ENCODE measurements around the gene DDX52. TPM values are rescaled to one million over a fixed set of nuclear protein-coding genes. Genes with fewer than 3 reads are reported as not detected.

The DDX52 gene
- total RNA-seq, 1 experiment from 2014 or later: 27.7 TPM

- peak within 1 kb of the TSS; percentile 90 for H3K27ac ChIP-seq (ENCODE audit: low read depth, low read length, poor library complexity, severe bottlenecking)
- ChIA-PET POLR2A (ENCODE audit: low non-redundant PET) (no interaction called here), CTCF (no interaction called here)
Observed at GRCh38 chr17:37609170-37610040, 33.8 kb downstream of the DDX52 start, which contains the start of gene SYNRG. Gene SYNRG (minus strand): TSS chr17:37609418. CDS start chr17:37609355, 63 bp downstream.

DNA sequence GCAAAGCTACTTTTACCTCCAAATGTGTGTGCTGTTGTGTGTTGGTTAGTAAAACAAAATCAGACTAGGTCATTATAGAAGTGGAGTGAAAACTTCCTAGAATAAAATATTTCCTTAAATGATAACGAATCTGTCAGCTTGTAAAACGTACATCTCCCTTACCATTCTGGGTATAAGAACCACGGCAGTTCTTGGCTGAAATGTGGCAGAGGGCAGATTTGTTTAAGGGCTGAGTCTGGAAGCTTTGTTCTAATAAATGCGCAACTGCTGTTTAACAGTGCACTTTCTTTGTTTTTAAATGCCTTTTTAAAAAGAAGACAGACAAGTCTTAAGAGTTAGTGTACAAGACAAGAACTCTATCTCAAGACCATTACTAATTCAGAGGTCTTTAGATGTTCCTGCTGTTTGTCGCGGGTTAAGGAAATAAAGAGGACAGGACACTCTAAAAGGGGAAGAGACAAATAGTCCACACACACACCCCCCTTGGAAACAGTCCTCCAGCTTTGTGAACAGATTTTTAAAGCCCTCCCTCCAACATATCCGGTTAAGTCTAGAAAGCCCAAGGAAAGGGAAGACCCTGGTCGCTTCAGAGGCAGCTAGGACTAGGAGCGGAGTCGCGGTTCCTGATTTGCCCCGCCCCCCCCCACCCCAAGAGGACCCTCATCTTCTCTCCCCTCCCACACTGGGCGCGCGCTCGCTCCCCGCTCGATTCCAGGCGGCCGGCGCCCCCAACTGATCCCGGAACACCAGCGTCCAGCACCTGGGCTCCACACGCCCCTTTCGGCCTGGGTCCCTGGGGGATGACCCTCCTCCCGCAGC lies 34.7 kb downstream of the DDX52 start:
- DNase-seq (ENCODE audit: low spot score): peak; percentile 40

More at GRCh38 chr17:37609170-37610040, 33.8 kb downstream of the DDX52 start, which contains the start of gene SYNRG:
- no peaks in the 10 kb centered on the region for H3K4me1 ChIP-seq (ENCODE audit: insufficient read depth, low read length, poor library complexity, severe bottlenecking)
- H3K9me3 ChIP-seq (ENCODE audit: low read depth, low read length, poor library complexity, severe bottlenecking): no peaks in the 10 kb centered on the region
- TSS peak; percentile 97 for BruUV-seq (replicated peaks)
- no peaks in the 10 kb centered on the region for H3K27me3 ChIP-seq (replicated peaks; ENCODE audit: insufficient read depth, low read depth, low read length, poor library complexity)
- H3K4me3 ChIP-seq (ENCODE audit: low read depth, low read length, poor library complexity, severe bottlenecking): peak within 1 kb of the TSS; percentile 85
- peak; percentile 91 for DNase-seq (ENCODE audit: low spot score)
- TF ChIP-seq EZH2 (IDR thresholded peaks at IDR 0.05; ENCODE audit: borderline replicate concordance, low read depth, low read length, poor library complexity, severe bottlenecking) (no peak), CTCF (conservative IDR thresholded peaks at IDR 0.05; ENCODE audit: low read depth, low read length) (peak; percentile 37)
- peaks cover 3% of the 10 kb centered on the region for H3K36me3 ChIP-seq (ENCODE audit: insufficient read depth, low read length, poor library complexity, severe bottlenecking)
- intact Hi-C loops (cut with micrococcal nuclease; ENCODE audit: unreplicated experiment): loop anchor here (10.0 kb wide), 1 partner anchor 255 kb away; no protein-coding TSS in a partner anchor

More for the DNA sequence above, 34.7 kb downstream of the DDX52 start:
- TF ChIP-seq CTCF (conservative IDR thresholded peaks at IDR 0.05; ENCODE audit: low read depth, low read length): no peak
- TF ChIP-seq EZH2 (IDR thresholded peaks at IDR 0.05; ENCODE audit: borderline replicate concordance, low read depth, low read length, poor library complexity, severe bottlenecking): no peak
- POLR2A ChIA-PET (ENCODE audit: low non-redundant PET): interaction anchor here (0.6 kb wide), 1 partner anchor 900 kb away, joined by 6 read pairs; no protein-coding TSS in a partner anchor
- Histone ChIP-seq H3K27me3 (replicated peaks; ENCODE audit: insufficient read depth, low read depth, low read length, poor library complexity) (no peaks in the 10 kb centered on the region), H3K4me1 (ENCODE audit: insufficient read depth, low read length, poor library complexity, severe bottlenecking) (no peaks in the 10 kb centered on the region), H3K4me3 (ENCODE audit: low read depth, low read length, poor library complexity, severe bottlenecking) (peak overlapping the region; percentile 85), H3K36me3 (ENCODE audit: insufficient read depth, low read length, poor library complexity, severe bottlenecking) (no peaks in the 10 kb centered on the region), H3K9me3 (ENCODE audit: low read depth, low read length, poor library complexity, severe bottlenecking) (no peaks in the 10 kb centered on the region), H3K27ac (ENCODE audit: low read depth, low read length, poor library complexity, severe bottlenecking) (peak overlapping the region; percentile 90)
- CTCF ChIA-PET: no interaction called here
- BruUV-seq (replicated peaks): TSS peak; percentile 68
- intact Hi-C loops (cut with micrococcal nuclease; ENCODE audit: unreplicated experiment): loop anchor here (10.0 kb wide), 1 partner anchor 254 kb away; no protein-coding TSS in a partner anchor
